ENCODE data around the gene OLA1.

The OLA1 gene

GRCh38 chr2:174180726-174181236 lies 67.6 kb downstream of the OLA1 start:
- Histone ChIP-seq H3K4me1 (ENCODE audit: control insufficient read depth, insufficient read depth, low read length, unreplicated experiment) (peaks cover 10% of the 10 kb centered on the region), H3K79me2 (ENCODE audit: control insufficient read depth, insufficient read depth, low read length, unreplicated experiment) (peaks cover 19% of the 10 kb centered on the region), H3K36me3 (ENCODE audit: insufficient read depth, low read length) (no peaks in the 10 kb centered on the region; the same call in 1 of the 2 replicates), H3K27me3 (ENCODE audit: insufficient read depth, low read length) (no peaks in the 10 kb centered on the region), H3K27ac (ENCODE audit: low read depth, low read length) (no peak overlapping the region), H3K4me3 (ENCODE audit: low read depth, low read length) (no peak overlapping the region), H2AFZ (ENCODE audit: low read length, unreplicated experiment) (no peak overlapping the region)

- peaks cover 10% of the 10 kb centered on the region for H3K4me1 ChIP-seq (ENCODE audit: control insufficient read depth, insufficient read depth, low read length, unreplicated experiment)
- no peak overlapping the region for H3K27ac ChIP-seq (ENCODE audit: low read depth, low read length)
- no peaks in the 10 kb centered on the region for H3K27me3 ChIP-seq (ENCODE audit: insufficient read depth, low read length)
- no peaks in the 10 kb centered on the region; the same call in 1 of the 2 replicates for H3K36me3 ChIP-seq (ENCODE audit: insufficient read depth, low read length)
- H3K79me2 ChIP-seq (ENCODE audit: control insufficient read depth, insufficient read depth, low read length, unreplicated experiment): peaks cover 23% of the 10 kb centered on the region
- H3K4me3 ChIP-seq (ENCODE audit: low read depth, low read length): no peak overlapping the region
- H2AFZ ChIP-seq (ENCODE audit: low read length, unreplicated experiment): no peak overlapping the region
Measured at GRCh38 chr2:174180165-174180724, 68.1 kb downstream of the OLA1 start.

DNA sequence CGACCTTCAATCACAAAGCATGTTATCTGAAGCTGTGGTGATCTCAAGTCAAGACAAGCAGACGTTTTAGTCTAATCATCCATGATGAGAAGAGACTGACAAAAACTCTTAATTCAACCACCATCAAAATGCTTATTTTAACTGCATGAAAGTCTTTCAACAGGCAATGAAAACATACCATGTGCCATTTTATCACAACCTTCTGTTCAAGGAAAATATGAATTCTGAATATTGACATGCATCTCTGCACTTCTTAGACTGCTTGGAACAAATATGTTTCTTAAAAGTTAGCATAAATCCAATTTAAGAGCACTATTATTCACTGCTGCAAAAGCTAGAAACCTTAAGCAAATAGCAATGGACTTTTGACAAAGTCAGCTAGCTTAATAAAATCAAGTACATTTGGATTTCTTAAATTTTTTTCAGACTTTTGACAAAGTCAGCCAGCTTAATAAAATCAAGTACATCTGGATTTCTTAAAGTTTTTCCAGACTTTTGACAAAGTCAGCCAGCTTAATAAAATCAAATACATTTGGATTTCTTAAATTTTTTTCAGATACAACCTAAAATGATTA lies 70.9 kb downstream of the OLA1 start:
- Histone ChIP-seq H3K4me1 (ENCODE audit: control insufficient read depth, insufficient read depth, low read length, unreplicated experiment) (peaks cover 10% of the 10 kb centered on the region), H3K27me3 (ENCODE audit: insufficient read depth, low read length) (no peaks in the 10 kb centered on the region), H3K4me3 (ENCODE audit: low read depth, low read length) (no peak overlapping the region), H3K36me3 (ENCODE audit: insufficient read depth, low read length) (peaks cover 6% of the 10 kb centered on the region; the same call in 1 of the 2 replicates), H3K79me2 (ENCODE audit: control insufficient read depth, insufficient read depth, low read length, unreplicated experiment) (peaks cover 27% of the 10 kb centered on the region), H3K27ac (ENCODE audit: low read depth, low read length) (no peak overlapping the region), H2AFZ (ENCODE audit: low read length, unreplicated experiment) (no peak overlapping the region)

DNA sequence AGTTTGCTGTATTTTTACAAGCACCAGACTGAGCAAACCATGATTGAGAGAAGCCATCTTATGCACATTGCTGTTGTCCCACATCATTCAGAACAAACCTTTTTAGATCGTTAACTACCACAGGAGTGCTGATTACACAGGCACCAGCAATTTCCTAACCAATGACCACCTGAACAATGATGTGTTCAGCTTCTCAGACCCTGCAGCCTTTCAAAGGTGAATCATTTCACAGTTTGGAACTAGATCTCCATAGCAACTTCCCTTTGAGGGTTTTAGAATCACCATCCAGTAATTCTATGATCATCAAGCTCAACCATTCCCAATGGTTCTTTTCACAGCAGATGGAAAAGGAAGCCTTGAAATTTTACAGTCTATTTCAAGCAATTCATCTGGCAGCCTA lies 71.4 kb downstream of the OLA1 start:
- Histone ChIP-seq H3K27me3 (ENCODE audit: insufficient read depth, low read length) (no peaks in the 10 kb centered on the region), H2AFZ (ENCODE audit: low read length, unreplicated experiment) (no peak overlapping the region), H3K4me1 (ENCODE audit: control insufficient read depth, insufficient read depth, low read length, unreplicated experiment) (peaks cover 10% of the 10 kb centered on the region), H3K4me3 (ENCODE audit: low read depth, low read length) (no peak overlapping the region), H3K79me2 (ENCODE audit: control insufficient read depth, insufficient read depth, low read length, unreplicated experiment) (peaks cover 32% of the 10 kb centered on the region), H3K27ac (ENCODE audit: low read depth, low read length) (no peak overlapping the region), H3K36me3 (ENCODE audit: insufficient read depth, low read length) (peaks cover 10% of the 10 kb centered on the region; the same call in 1 of the 2 replicates)

DNA sequence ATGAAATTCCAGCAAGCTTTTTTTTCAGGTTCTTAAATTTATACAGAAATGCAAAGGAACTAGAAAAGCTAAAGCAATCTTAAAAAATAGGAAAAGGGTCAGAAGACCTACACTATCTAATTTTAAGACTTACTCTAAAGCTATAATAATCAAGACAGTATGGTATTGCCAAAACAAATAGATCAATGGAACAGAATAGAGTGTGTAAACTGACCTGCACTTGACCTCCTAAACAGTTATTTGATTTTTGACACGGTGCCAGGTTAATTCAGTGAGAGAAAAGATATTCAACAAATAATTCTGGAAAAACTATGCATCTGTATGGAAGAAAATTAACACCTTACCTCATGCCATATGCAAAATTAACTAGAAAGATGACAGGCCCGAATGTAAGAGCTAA lies 73.6 kb downstream of the OLA1 start:
- Histone ChIP-seq H3K27ac (ENCODE audit: low read depth, low read length) (no peak overlapping the region), H3K27me3 (ENCODE audit: insufficient read depth, low read length) (no peaks in the 10 kb centered on the region), H3K79me2 (ENCODE audit: control insufficient read depth, insufficient read depth, low read length, unreplicated experiment) (peaks cover 33% of the 10 kb centered on the region), H3K4me3 (ENCODE audit: low read depth, low read length) (no peak overlapping the region), H3K36me3 (ENCODE audit: insufficient read depth, low read length) (peaks cover 25% of the 10 kb centered on the region; the same call in 1 of the 2 replicates), H2AFZ (ENCODE audit: low read length, unreplicated experiment) (no peak overlapping the region), H3K4me1 (ENCODE audit: control insufficient read depth, insufficient read depth, low read length, unreplicated experiment) (no peaks in the 10 kb centered on the region)

- Histone ChIP-seq H3K27me3 (ENCODE audit: insufficient read depth, low read length) (no peaks in the 10 kb centered on the region), H3K27ac (ENCODE audit: low read depth, low read length) (no peak overlapping the region), H3K36me3 (ENCODE audit: insufficient read depth, low read length) (peaks cover 41% of the 10 kb centered on the region; the same call in 1 of the 2 replicates), H3K4me3 (ENCODE audit: low read depth, low read length) (no peak overlapping the region), H3K79me2 (ENCODE audit: control insufficient read depth, insufficient read depth, low read length, unreplicated experiment) (peaks cover 36% of the 10 kb centered on the region), H2AFZ (ENCODE audit: low read length, unreplicated experiment) (no peak overlapping the region), H3K4me1 (ENCODE audit: control insufficient read depth, insufficient read depth, low read length, unreplicated experiment) (no peaks in the 10 kb centered on the region)
Measured at GRCh38 chr2:174172802-174173355, 75.5 kb downstream of the OLA1 start.

- no peaks in the 10 kb centered on the region for H3K27me3 ChIP-seq (ENCODE audit: insufficient read depth, low read length)
- peaks cover 34% of the 10 kb centered on the region for H3K79me2 ChIP-seq (ENCODE audit: control insufficient read depth, insufficient read depth, low read length, unreplicated experiment)
- no peak overlapping the region for H3K27ac ChIP-seq (ENCODE audit: low read depth, low read length)
- no peaks in the 10 kb centered on the region for H3K4me1 ChIP-seq (ENCODE audit: control insufficient read depth, insufficient read depth, low read length, unreplicated experiment)
- H3K4me3 ChIP-seq (ENCODE audit: low read depth, low read length): no peak overlapping the region
- peaks cover 41% of the 10 kb centered on the region; the same call in 1 of the 2 replicates for H3K36me3 ChIP-seq (ENCODE audit: insufficient read depth, low read length)
- H2AFZ ChIP-seq (ENCODE audit: low read length, unreplicated experiment): no peak overlapping the region
Measured at GRCh38 chr2:174171686-174172445, 76.5 kb downstream of the OLA1 start.

GRCh38 chr2:174169372-174169771 lies 79.0 kb downstream of the OLA1 start:
- Histone ChIP-seq H3K36me3 (ENCODE audit: insufficient read depth, low read length) (peaks cover 44% of the 10 kb centered on the region; the same call in 1 of the 2 replicates), H3K27me3 (ENCODE audit: insufficient read depth, low read length) (no peaks in the 10 kb centered on the region), H3K27ac (ENCODE audit: low read depth, low read length) (no peak overlapping the region), H3K4me1 (ENCODE audit: control insufficient read depth, insufficient read depth, low read length, unreplicated experiment) (no peaks in the 10 kb centered on the region), H2AFZ (ENCODE audit: low read length, unreplicated experiment) (no peak overlapping the region), H3K79me2 (ENCODE audit: control insufficient read depth, insufficient read depth, low read length, unreplicated experiment) (peaks cover 22% of the 10 kb centered on the region), H3K4me3 (ENCODE audit: low read depth, low read length) (no peak overlapping the region)

DNA sequence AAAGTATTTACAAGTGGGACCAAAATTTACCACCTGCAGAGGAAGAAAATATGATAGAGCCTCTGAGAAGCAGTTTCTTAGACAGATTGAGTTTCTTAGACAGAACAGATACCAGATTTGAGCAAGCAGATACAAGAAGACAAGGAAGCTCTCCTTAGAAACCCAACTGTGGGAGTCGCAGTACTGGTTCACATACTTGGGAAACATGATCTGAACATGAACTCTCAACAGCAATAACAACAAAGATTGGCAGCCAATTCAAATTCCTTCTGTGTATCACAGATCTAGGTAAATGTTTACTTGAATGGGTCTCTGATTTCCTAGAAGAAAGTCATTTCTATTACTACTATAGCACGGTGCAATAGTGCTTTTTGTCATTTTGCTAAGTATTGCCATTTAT lies 82.1 kb downstream of the OLA1 start:
- H3K27me3 ChIP-seq (ENCODE audit: insufficient read depth, low read length): no peaks in the 10 kb centered on the region
- H3K79me2 ChIP-seq (ENCODE audit: control insufficient read depth, insufficient read depth, low read length, unreplicated experiment): peaks cover 24% of the 10 kb centered on the region
- H3K36me3 ChIP-seq (ENCODE audit: insufficient read depth, low read length): peaks cover 29% of the 10 kb centered on the region; the same call in 1 of the 2 replicates
- no peak overlapping the region for H3K4me3 ChIP-seq (ENCODE audit: low read depth, low read length)
- H3K27ac ChIP-seq (ENCODE audit: low read depth, low read length): no peak overlapping the region
- no peaks in the 10 kb centered on the region for H3K4me1 ChIP-seq (ENCODE audit: control insufficient read depth, insufficient read depth, low read length, unreplicated experiment)
- no peak overlapping the region for H2AFZ ChIP-seq (ENCODE audit: low read length, unreplicated experiment)

- H2AFZ ChIP-seq (ENCODE audit: low read length, unreplicated experiment): no peak overlapping the region
- H3K79me2 ChIP-seq (ENCODE audit: control insufficient read depth, insufficient read depth, low read length, unreplicated experiment): peaks cover 25% of the 10 kb centered on the region
Measured at GRCh38 chr2:174161490-174161889, 86.8 kb downstream of the OLA1 start.

More at GRCh38 chr2:174161490-174161889, 86.8 kb downstream of the OLA1 start:
- 0 out of 2 replicates have a peak, but pooled peaks cover 3% of the 10 kb centered on the region for H3K36me3 ChIP-seq (ENCODE audit: insufficient read depth, low read length)
- H3K4me3 ChIP-seq (ENCODE audit: low read depth, low read length): no peak overlapping the region
- H3K27me3 ChIP-seq (ENCODE audit: insufficient read depth, low read length): no peaks in the 10 kb centered on the region
- peaks cover 10% of the 10 kb centered on the region for H3K4me1 ChIP-seq (ENCODE audit: control insufficient read depth, insufficient read depth, low read length, unreplicated experiment)
- no peak overlapping the region for H3K27ac ChIP-seq (ENCODE audit: low read depth, low read length)

Measured in ACC112 (cell line).